ENCODE measurements around the gene LMO7.
"Not testable (repeated sequence)": the region's sequence is repeated elsewhere in the genome, so short reads cannot be mapped to it uniquely, and the experiment has no call there.

LMO7 gene

GRCh38 chr13:75648446-75648845 is 12.3 kb downstream of the LMO7 start:
- no peak for DNase-seq

GRCh38 chr13:75651013-75651412 is 14.9 kb downstream of the LMO7 start:
- no peak for DNase-seq

GRCh38 chr13:75652726-75653125 is 16.6 kb downstream of the LMO7 start:
- DNase-seq, result no peak

- no peak for DNase-seq
Observed at GRCh38 chr13:75656425-75656989, 20.4 kb downstream of the LMO7 start.

GRCh38 chr13:75657111-75657510 is 21.0 kb downstream of the LMO7 start:
- no peak for DNase-seq

- no peak for DNase-seq
Observed at GRCh38 chr13:75660694-75661093, 24.6 kb downstream of the LMO7 start.

GRCh38 chr13:75661443-75661842 is 25.3 kb downstream of the LMO7 start:
- DNase-seq, result no peak

DNA sequence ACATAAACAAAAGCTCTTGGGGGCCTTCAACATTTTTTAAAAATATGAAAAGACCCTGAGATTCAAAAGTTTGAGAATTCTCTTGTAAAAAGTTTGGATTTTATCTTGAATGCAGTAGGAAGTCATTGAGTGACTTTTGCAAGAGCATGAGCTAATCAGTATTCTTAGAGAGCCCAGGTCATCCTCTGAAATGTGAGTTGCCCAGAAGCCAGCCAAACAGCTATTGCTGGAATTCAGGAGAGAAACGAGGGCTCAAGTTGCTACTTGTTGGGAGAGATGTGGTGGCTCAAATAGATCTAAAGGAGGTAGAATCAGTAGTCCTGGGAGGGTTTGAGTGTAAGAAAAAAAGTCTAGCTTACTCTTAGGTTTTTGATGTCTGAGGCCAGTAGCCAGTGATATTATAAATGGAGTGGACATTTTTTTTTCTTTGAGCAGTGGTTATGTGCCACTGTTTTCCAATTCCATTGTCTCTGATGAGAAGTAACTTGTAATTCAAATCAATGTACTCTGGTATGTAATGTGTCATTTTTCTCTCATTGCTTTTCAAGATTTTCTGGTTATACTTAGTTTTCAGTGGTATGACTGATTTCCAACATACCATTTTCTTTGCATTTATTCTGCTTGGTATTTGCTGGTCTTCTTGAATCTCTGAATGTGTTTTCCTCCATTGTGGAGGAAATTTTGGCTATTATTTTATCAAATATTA is 30.7 kb downstream of the LMO7 start:
- DNase-seq, result no peak

- DNase-seq, result no peak
Observed at GRCh38 chr13:75669706-75670105, 33.6 kb downstream of the LMO7 start.

DNA sequence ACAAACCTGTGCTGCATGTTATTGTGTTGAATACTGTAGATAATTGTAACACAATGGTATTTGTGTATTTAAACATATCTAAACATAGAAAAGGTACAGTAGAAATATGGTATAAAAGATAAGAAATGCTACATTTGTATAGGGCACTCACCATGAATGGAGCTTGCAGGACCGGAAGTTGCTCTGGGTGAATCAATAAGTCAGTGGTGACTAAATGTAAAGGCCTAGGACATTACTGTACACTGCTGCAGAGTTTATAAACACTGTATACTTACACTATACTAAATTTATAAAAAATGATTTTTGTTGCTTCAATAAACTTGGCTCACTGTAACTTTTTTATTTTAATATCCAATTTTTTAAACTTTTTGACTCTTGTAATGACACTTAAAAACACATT is 34.4 kb downstream of the LMO7 start:
- no peak for DNase-seq

DNA sequence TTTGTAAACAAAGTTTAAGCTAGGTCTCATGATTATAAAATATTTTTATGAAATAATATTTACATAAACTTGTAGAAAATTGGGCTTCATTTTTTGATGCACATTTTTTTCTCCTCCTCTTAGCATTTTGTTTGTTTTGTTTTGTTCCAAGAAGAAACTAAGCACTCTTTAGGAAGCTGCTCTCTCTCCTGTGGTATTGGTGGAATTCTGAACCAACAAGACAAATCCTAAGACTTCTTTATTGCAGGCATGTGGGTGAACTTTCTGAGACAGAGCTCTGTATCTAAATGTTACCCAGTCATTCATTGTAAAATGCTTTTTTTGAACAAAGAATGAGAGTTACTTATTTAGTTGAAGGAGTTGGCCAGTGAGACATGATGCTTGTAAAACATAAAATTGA is 39.3 kb downstream of the LMO7 start:
- no peak for DNase-seq

- no peak for DNase-seq
Observed at GRCh38 chr13:75679459-75679858, 43.3 kb downstream of the LMO7 start.

GRCh38 chr13:75680251-75680650 is 44.1 kb downstream of the LMO7 start:
- DNase-seq, result not testable (repeated sequence)

DNA sequence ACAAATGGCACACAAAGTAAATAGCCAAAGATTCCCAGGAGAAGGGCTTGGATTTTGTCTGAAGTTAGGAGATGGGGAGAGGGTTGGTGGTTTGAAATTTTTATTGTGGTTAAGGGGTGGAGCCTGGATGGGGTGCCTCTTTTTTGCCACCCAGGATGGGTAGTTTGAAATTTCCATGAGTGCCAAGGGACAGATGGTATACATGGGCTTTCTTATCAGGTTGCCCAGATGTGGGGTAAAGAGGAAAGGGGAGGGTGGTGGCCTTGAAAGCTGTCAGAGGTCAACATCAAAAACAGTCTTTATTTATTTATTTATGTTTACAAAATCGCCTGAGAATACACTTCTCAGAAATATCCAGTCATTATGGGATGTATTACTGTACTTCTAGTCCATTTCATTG is 46.2 kb downstream of the LMO7 start:
- no peak for DNase-seq

GRCh38 chr13:75685239-75685697 is 49.1 kb downstream of the LMO7 start:
- DNase-seq, result peak; percentile 24 to 58

DNA sequence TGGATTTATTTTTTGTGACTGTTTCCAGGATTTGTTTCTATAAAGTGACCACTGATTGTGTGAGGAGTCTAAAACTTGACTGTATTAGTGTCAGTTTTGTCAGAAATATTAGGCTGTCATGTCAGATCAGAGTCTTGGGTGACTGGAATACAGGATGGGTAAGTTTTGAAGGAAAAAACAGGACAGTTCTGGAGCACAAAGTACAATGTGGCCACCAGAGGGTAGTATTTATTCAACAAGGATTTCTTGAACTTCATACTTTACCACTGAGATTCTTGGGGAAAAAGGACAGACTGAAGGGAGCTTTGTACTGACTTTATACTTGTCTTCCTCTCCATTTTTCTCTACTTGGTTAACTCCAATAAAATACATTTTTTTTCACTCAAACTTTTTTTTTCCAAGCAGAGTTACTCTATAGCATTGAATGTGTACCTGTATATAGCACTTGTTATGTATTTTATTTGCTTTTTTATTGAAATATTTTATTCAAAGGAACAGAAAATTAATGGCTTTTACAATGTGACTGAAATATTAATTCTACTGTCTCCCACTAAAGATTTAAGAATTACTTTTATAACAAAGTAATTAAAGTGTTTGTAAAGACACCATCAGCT is 51.1 kb downstream of the LMO7 start:
- DNase-seq, result no peak

DNA sequence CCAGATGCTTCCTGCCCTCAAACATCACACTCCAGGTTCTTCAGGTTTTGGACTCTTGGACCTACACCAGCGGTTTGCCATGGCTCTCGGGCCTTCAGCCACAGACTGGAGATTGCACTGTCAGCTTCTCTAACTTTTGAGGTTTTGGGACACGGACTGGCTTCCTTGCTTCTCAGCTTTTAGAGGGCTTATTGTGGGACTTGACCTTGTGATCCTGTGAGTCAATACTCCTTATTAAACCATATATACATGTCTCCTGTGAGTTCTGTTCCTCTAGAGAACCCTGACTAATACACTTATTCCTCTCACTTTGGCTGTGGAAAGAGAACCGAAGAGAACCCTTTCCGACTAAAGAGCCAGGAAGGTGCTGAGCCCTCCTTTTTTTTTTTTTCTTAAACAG is 53.6 kb downstream of the LMO7 start:
- no peak for DNase-seq

GRCh38 chr13:75690607-75691006 is 54.5 kb downstream of the LMO7 start:
- DNase-seq, result no peak

DNA sequence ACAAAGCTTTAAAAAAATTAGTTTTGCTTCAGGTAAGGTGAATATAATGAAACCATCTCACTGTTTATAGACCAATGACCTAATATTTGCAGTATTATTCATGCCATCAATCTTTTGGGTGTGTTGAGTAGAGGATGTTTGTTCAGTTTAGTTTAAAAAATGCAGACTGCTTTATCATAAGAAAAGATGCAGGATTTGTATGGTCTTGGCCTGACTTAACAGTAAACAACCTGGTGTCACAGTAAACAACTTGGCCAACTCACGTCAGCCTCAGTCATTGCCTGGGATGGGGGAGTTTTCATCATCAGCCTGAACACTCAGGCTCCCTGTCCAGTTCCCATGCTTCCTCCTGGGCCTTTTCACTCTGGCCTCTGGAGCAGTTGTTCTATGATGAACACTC is 55.1 kb downstream of the LMO7 start:
- no peak for DNase-seq

GRCh38 chr13:75693227-75693626 is 57.1 kb downstream of the LMO7 start:
- DNase-seq, result no peak

- DNase-seq, result no peak
Observed at GRCh38 chr13:75694722-75695121, 58.6 kb downstream of the LMO7 start.

- peak; percentile 21 to 61 for DNase-seq
Observed at GRCh38 chr13:75695908-75696307, 59.8 kb downstream of the LMO7 start.

DNA sequence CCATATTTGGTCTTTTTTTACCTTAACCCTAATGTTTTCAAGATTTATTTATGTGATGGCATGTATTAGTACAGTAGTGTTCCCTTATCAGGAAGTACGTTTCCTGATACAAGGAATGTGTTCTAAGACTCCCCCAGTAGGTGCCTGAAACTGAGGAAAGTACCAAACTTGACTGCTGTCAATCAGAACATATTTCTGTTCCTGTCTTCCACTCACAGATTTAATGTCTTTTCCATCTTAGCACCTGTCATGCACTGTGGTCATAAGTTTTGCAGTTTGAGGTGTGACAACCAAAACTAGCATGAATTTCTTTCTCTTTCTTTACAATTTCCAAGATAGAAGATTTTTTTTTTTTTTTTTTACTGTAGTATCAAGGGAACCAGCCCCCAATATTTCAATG is 62.9 kb downstream of the LMO7 start:
- no peak for DNase-seq

DNA sequence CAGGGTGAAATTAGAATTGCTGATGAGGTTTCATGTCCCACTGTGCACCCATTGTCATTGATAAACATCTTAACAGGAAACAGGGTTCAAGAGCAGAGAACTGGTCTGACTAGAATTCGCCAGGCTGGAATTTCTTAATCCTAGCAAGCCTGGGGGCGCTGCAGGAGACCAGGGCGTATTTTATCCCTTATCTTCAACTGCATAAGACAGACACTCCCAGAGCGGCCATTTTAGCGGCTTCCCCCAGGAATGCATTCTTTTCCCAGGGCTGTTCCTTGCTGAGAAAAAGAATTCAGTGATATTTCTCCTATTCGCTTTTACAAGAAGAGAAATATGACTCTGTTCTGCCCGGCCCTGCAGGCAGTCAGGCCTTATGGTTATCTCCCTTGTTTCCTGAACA is 63.6 kb downstream of the LMO7 start:
- DNase-seq, result not testable (repeated sequence)

DNA sequence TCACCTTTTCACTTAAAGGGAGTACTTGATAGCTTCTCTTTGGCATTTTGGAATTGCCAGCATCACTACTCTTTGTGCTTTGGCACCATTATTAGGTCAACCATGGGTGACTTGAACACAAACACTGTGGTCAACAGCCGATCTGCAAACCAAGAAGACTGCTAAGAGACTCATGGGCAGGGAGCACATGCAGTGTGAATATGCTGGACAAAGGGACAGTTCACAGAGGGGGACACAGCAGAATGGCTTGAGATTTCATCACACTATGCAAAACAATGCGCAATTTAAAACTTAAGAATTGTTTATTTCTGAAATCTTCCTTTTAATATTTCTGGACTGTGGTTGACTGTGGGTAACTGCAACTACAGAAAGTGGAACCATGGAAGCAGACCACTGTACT is 64.4 kb downstream of the LMO7 start:
- no peak for DNase-seq

All from NCI-H1930 (cell line).